ENCODE data around the gene QSOX1. TPM values are rescaled to one million over a fixed set of nuclear protein-coding genes. Genes with fewer than 3 reads are reported as not detected.

The QSOX1 gene
- total RNA-seq, 1 experiment from 2014 or later, result 12.1 TPM

DNA sequence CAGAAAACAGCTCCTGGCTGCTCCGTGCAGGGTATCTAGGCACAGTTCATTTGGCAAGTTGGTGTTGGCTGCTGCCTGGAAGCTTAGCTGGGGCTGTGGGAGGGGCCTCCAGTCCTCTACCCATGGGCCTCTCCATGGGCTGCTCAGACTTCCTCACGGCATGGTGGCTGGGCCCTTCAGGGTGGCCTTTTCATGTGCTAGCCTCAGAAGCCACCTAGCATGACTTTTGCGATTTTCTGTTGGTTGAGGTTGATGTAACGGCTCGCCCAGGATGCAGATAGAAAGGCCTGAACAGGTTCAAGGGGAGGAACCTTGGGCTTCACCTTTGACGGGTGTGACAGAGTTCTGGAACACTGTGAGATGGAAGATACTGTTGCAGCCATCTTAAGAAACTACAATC is 49.6 kb downstream of the QSOX1 start:
- Histone ChIP-seq H3K4me1 (no peaks in the 10 kb centered on the region), H3K36me3 (ENCODE audit: control insufficient read depth, insufficient read depth, low read length) (no peaks in the 10 kb centered on the region), H3K27me3 (replicated peaks; ENCODE audit: control insufficient read depth, insufficient read depth, low read length) (no peaks in the 10 kb centered on the region), H3K4me3 (ENCODE audit: low read depth, low read length) (no peak overlapping the region), H3K9me3 (no peaks in the 10 kb centered on the region)
- no peak for DNase-seq
- no peak overlapping the region for H3K4me3 Mint-ChIP-seq (ENCODE audit: unreplicated experiment)
- peaks cover 7% of the 10 kb centered on the region for H3K4me1 Mint-ChIP-seq (ENCODE audit: low read depth, unreplicated experiment)
- no peaks in the 10 kb centered on the region for H3K27me3 Mint-ChIP-seq (ENCODE audit: insufficient read depth, unreplicated experiment)
- no peak overlapping the region for H3K27ac Mint-ChIP-seq (ENCODE audit: unreplicated experiment)
- POLR2A ChIA-PET, result no interaction called here
- BruUV-seq (replicated peaks), result no TSS peak
- H3K9me3 Mint-ChIP-seq (ENCODE audit: unreplicated experiment), result no peaks in the 10 kb centered on the region
- TF ChIP-seq, protein P1, sequence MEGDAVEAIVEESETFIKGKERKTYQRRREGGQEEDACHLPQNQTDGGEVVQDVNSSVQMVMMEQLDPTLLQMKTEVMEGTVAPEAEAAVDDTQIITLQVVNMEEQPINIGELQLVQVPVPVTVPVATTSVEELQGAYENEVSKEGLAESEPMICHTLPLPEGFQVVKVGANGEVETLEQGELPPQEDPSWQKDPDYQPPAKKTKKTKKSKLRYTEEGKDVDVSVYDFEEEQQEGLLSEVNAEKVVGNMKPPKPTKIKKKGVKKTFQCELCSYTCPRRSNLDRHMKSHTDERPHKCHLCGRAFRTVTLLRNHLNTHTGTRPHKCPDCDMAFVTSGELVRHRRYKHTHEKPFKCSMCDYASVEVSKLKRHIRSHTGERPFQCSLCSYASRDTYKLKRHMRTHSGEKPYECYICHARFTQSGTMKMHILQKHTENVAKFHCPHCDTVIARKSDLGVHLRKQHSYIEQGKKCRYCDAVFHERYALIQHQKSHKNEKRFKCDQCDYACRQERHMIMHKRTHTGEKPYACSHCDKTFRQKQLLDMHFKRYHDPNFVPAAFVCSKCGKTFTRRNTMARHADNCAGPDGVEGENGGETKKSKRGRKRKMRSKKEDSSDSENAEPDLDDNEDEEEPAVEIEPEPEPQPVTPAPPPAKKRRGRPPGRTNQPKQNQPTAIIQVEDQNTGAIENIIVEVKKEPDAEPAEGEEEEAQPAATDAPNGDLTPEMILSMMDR (IDR thresholded peaks at IDR 0.05; ENCODE audit: insufficient read depth in 1 of 2, low read depth in 1 of 2, low read length in 1 of 2, severe bottlenecking in 1 of 2, unreplicated experiment in 1 of 2), result no peak
- no peaks in the 10 kb centered on the region for H3K36me3 Mint-ChIP-seq (ENCODE audit: insufficient read depth, unreplicated experiment)
- intact Hi-C loops (cut with micrococcal nuclease; ENCODE audit: unreplicated experiment), result no loop called here
- CTCF ChIA-PET, result no interaction called here

DNA sequence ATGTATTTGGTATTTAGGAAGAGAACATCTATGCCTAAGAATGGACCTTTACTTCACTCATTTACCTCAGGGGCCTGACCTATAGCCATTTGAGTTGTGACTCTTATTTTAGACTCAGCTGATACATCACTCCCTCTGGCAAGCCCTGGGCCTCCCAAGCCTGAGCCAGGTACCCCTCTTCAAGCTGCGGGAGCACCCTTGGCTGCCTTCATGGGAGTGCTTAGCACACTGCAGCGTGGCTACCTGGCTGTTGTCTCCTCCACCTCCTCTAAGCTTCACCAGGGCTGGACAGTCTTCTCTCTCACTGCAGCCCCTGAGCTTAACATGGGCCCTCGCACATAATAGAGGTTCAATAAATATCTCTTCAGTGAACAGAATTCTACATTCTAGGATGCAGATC is 51.9 kb downstream of the QSOX1 start:
- H3K36me3 ChIP-seq (ENCODE audit: control insufficient read depth, insufficient read depth, low read length), result no peaks in the 10 kb centered on the region
- H3K27me3 Mint-ChIP-seq (ENCODE audit: insufficient read depth, unreplicated experiment), result no peaks in the 10 kb centered on the region
- TF ChIP-seq, protein P1 (IDR thresholded peaks at IDR 0.05; ENCODE audit: insufficient read depth in 1 of 2, low read depth in 1 of 2, low read length in 1 of 2, severe bottlenecking in 1 of 2, unreplicated experiment in 1 of 2), result no peak
- ChIA-PET CTCF (interaction anchor here (0.6 kb wide), 1 partner anchor 209 kb away, joined by 3 read pairs; no protein-coding TSS in a partner anchor), POLR2A (no interaction called here)
- BruUV-seq (replicated peaks), result no TSS peak
- H3K4me3 Mint-ChIP-seq (ENCODE audit: unreplicated experiment), result no peak overlapping the region
- H3K27me3 ChIP-seq (replicated peaks; ENCODE audit: control insufficient read depth, insufficient read depth, low read length), result no peaks in the 10 kb centered on the region
- no peaks in the 10 kb centered on the region for H3K9me3 ChIP-seq
- no peaks in the 10 kb centered on the region for H3K36me3 Mint-ChIP-seq (ENCODE audit: insufficient read depth, unreplicated experiment)
- DNase-seq, result no peak
- no peak overlapping the region for H3K27ac Mint-ChIP-seq (ENCODE audit: unreplicated experiment)
- H3K4me3 ChIP-seq (ENCODE audit: low read depth, low read length), result no peak overlapping the region
- H3K4me1 Mint-ChIP-seq (ENCODE audit: low read depth, unreplicated experiment), result no peaks in the 10 kb centered on the region
- no peaks in the 10 kb centered on the region for H3K9me3 Mint-ChIP-seq (ENCODE audit: unreplicated experiment)
- H3K4me1 ChIP-seq, result no peaks in the 10 kb centered on the region
- intact Hi-C loops (cut with micrococcal nuclease; ENCODE audit: unreplicated experiment), result no loop called here

DNA sequence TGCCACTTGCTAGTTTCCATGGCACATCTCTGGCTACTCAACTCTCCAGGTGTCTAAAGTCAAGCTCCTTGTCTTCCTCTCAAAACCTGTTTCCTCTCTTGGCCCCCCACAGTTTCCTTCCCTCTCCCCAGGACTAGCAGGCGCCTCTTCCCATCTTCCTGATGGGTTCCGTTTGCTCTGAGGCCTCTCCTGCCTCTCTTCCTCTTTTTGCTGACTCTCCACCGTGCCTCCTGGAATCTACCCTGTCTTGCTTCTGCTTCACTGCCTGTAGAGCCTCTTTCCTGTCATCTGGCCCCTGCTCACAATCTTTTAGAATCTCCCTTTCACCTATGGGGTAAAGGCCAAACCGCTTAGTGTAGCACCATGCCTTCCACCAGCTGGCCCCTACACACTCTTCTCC is 53.6 kb downstream of the QSOX1 start:
- intact Hi-C loops (cut with micrococcal nuclease; ENCODE audit: unreplicated experiment), result no loop called here
- no TSS peak for BruUV-seq (replicated peaks)
- TF ChIP-seq, protein P1 (IDR thresholded peaks at IDR 0.05; ENCODE audit: insufficient read depth in 1 of 2, low read depth in 1 of 2, low read length in 1 of 2, severe bottlenecking in 1 of 2, unreplicated experiment in 1 of 2), result no peak
- Histone ChIP-seq H3K4me1 (no peaks in the 10 kb centered on the region), H3K9me3 (no peaks in the 10 kb centered on the region), H3K27me3 (replicated peaks; ENCODE audit: control insufficient read depth, insufficient read depth, low read length) (no peaks in the 10 kb centered on the region), H3K36me3 (ENCODE audit: control insufficient read depth, insufficient read depth, low read length) (no peaks in the 10 kb centered on the region), H3K4me3 (ENCODE audit: low read depth, low read length) (no peak overlapping the region)
- POLR2A ChIA-PET, result no interaction called here
- H3K9me3 Mint-ChIP-seq (ENCODE audit: unreplicated experiment), result no peaks in the 10 kb centered on the region
- CTCF ChIA-PET, result no interaction called here
- no peak overlapping the region for H3K27ac Mint-ChIP-seq (ENCODE audit: unreplicated experiment)
- no peaks in the 10 kb centered on the region for H3K27me3 Mint-ChIP-seq (ENCODE audit: insufficient read depth, unreplicated experiment)
- H3K4me1 Mint-ChIP-seq (ENCODE audit: low read depth, unreplicated experiment), result no peaks in the 10 kb centered on the region
- no peak for DNase-seq
- no peak overlapping the region for H3K4me3 Mint-ChIP-seq (ENCODE audit: unreplicated experiment)
- H3K36me3 Mint-ChIP-seq (ENCODE audit: insufficient read depth, unreplicated experiment), result no peaks in the 10 kb centered on the region
